ENCODE results near the gene KCNJ18.
"Not testable (repeated sequence)": the region's sequence is repeated elsewhere in the genome, so short reads cannot be mapped to it uniquely, and the experiment has no call there.

DNA sequence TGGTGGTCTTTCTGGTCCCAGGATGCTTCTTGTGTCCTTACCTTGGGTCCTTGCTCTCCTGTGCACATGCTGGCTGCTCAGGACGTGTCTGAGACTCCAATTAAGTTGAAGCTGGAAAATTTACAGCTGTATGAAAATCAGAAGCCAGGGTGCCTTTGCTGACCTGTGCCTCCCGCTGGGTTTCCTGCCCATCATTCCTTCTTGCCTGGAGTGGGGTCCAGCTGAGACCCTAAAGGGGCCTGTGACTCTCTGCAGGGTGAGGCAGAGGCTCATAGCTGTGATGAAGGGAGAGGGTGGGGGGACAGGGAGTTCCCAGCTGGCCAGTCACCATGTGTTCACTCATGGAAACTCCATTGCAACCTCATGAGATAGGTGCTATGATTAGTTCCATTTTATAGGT, 1.5 kb upstream of the KCNJ18 start:
- TF ChIP-seq EP300 (IDR thresholded peaks at IDR 0.05; ENCODE audit: low read depth); POLR2A (IDR thresholded peaks at IDR 0.05); POLR2AphosphoS5 (IDR thresholded peaks at IDR 0.05): not testable (repeated sequence)
- TF ChIP-seq, protein P1, sequence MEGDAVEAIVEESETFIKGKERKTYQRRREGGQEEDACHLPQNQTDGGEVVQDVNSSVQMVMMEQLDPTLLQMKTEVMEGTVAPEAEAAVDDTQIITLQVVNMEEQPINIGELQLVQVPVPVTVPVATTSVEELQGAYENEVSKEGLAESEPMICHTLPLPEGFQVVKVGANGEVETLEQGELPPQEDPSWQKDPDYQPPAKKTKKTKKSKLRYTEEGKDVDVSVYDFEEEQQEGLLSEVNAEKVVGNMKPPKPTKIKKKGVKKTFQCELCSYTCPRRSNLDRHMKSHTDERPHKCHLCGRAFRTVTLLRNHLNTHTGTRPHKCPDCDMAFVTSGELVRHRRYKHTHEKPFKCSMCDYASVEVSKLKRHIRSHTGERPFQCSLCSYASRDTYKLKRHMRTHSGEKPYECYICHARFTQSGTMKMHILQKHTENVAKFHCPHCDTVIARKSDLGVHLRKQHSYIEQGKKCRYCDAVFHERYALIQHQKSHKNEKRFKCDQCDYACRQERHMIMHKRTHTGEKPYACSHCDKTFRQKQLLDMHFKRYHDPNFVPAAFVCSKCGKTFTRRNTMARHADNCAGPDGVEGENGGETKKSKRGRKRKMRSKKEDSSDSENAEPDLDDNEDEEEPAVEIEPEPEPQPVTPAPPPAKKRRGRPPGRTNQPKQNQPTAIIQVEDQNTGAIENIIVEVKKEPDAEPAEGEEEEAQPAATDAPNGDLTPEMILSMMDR (IDR thresholded peaks at IDR 0.05), result not testable (repeated sequence)

All from transverse colon (tissue), 4 donors.